HG02981 (cell line): ENCODE data around the gene FFAR3.

Experiments used
- ATAC-seq: cut with Tn5 transposase; IDR thresholded peaks from one replicate; pipeline ENCODE4 v1.9.1; 2021; ENCODE audit warnings: mild to moderate bottlenecking, moderate library complexity; ENCODE audit not compliant: unreplicated experiment

FFAR3 gene

GRCh38 chr19:35357867-35358573 lies at the start of gene FFAR3:
Gene FFAR3, plus strand, starts transcription at chr19:35358460. Its CDS starts 431 bp downstream, at chr19:35358891.
- no peak for ATAC-seq

GRCh38 chr19:35308910-35309309 lies 49.4 kb upstream of the FFAR3 start:
- ATAC-seq, result no peak

- no peak for ATAC-seq
Measured at GRCh38 chr19:35309481-35310279, 48.6 kb upstream of the FFAR3 start.

- ATAC-seq, result no peak
Measured at GRCh38 chr19:35310331-35310730, 47.9 kb upstream of the FFAR3 start.

GRCh38 chr19:35310811-35311465 lies 47.3 kb upstream of the FFAR3 start:
- ATAC-seq, result no peak

GRCh38 chr19:35311901-35312665 lies 46.2 kb upstream of the FFAR3 start:
- ATAC-seq, result no peak

GRCh38 chr19:35313587-35313986 lies 44.7 kb upstream of the FFAR3 start:
- ATAC-seq, result no peak

- ATAC-seq, result no peak
Measured at GRCh38 chr19:35314031-35314430, 44.2 kb upstream of the FFAR3 start.

- no peak for ATAC-seq
Measured at GRCh38 chr19:35314858-35315470, 43.3 kb upstream of the FFAR3 start.

GRCh38 chr19:35315883-35316282 lies 42.4 kb upstream of the FFAR3 start:
- no peak for ATAC-seq

- no peak for ATAC-seq
Measured at GRCh38 chr19:35316560-35316959, 41.7 kb upstream of the FFAR3 start.

- no peak for ATAC-seq
Measured at GRCh38 chr19:35317464-35318043, 40.7 kb upstream of the FFAR3 start.

- ATAC-seq, result no peak
Measured at GRCh38 chr19:35318679-35319448, 39.4 kb upstream of the FFAR3 start.

- no peak for ATAC-seq
Measured at GRCh38 chr19:35320065-35320713, 38.1 kb upstream of the FFAR3 start.

GRCh38 chr19:35321291-35321690 lies 37.0 kb upstream of the FFAR3 start:
- no peak for ATAC-seq

- ATAC-seq, result no peak
Measured at GRCh38 chr19:35322014-35322413, 36.2 kb upstream of the FFAR3 start.

GRCh38 chr19:35327642-35328041 lies 30.6 kb upstream of the FFAR3 start:
- ATAC-seq, result no peak

GRCh38 chr19:35328851-35329285 lies 29.4 kb upstream of the FFAR3 start, which contains the start of gene CD22:
Gene CD22, plus strand, starts transcription at chr19:35329187. Its CDS starts 2,854 bp downstream, at chr19:35332041.
- no peak for ATAC-seq

- no peak for ATAC-seq
Measured at GRCh38 chr19:35329323-35329722, 28.9 kb upstream of the FFAR3 start.
